ENCODE results near the gene DDAH2.

DNA sequence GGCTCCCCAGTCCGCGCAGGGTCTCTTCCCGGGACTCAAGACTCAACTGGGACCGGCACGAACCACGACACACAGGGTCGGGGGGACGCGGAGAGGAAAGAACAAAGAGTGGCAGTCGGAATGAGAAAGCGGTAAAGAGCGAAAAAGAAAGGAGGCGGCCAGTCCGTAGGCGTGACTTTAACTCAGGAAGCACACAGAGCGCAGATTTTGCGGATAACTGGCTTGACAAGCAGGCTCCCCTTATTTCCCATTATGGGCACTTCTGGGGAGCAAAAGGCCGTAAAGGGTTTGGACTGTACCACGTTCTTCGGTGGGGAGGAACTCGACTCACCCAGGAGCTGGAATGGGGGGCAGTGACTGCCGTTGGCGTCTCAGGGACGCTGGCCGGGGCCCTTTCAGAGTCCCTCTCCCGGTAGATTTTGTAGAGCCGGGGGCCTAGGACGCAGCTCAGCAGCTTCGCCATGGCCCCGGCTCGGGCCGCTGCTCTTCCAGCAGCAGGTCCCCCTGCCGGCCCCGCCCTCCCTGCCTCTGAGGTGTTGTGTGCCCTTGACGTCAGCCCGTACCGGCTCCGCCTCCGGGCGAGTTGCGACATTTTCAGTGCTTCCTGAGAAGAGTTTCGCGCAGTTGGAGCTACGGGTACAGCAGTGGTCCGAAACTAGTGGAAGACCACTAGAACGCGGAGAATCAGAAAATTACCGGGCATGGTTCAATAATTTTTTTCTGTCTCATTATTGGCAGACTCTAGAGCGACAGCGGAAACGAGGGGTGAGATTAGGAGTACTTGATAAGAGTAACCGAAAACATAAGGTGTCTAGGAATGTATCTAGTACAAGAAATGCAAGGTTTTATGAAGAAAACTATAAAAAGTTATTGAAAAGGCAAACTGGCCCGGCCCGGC is 26.0 kb downstream of the DDAH2 start, which contains the start of gene ABHD16A:
- TF ChIP-seq EZH2 (IDR thresholded peaks at IDR 0.05; ENCODE audit: borderline replicate concordance, low read length), result no peak
- TF ChIP-seq, protein P1, sequence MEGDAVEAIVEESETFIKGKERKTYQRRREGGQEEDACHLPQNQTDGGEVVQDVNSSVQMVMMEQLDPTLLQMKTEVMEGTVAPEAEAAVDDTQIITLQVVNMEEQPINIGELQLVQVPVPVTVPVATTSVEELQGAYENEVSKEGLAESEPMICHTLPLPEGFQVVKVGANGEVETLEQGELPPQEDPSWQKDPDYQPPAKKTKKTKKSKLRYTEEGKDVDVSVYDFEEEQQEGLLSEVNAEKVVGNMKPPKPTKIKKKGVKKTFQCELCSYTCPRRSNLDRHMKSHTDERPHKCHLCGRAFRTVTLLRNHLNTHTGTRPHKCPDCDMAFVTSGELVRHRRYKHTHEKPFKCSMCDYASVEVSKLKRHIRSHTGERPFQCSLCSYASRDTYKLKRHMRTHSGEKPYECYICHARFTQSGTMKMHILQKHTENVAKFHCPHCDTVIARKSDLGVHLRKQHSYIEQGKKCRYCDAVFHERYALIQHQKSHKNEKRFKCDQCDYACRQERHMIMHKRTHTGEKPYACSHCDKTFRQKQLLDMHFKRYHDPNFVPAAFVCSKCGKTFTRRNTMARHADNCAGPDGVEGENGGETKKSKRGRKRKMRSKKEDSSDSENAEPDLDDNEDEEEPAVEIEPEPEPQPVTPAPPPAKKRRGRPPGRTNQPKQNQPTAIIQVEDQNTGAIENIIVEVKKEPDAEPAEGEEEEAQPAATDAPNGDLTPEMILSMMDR (IDR thresholded peaks at IDR 0.05; ENCODE audit: low read length), result no peak

All from OCI-LY1 (cell line).